ENCODE measurements around the gene SUGCT.

The SUGCT gene

GRCh38 chr7:40733578-40733977, 598.8 kb downstream of the SUGCT start:
- no peak for DNase-seq (ENCODE audit: low read depth)

DNA sequence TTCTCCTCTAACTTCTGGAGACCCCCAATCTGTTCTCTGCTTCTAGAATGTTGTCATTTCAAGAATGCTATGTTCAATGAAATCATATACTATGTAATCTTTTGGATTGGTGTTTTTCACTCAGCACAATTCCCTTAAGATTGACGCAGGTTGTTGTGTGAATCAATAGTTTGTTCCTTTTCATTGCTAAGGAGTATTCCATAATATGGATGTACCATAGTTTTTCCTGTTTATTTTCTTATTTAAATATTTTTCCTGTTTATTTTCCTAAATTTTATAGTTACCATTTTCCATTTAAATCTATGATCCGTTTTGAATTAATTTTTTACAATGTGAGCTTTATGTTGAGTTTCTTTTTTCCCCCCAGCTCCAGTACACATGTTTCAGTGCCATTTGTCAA, 604.5 kb downstream of the SUGCT start:
- DNase-seq (ENCODE audit: low read depth): no peak

- DNase-seq (ENCODE audit: low read depth): no peak
These were observed 607.5 kb downstream of the SUGCT start for GRCh38 chr7:40742270-40742669.

DNA sequence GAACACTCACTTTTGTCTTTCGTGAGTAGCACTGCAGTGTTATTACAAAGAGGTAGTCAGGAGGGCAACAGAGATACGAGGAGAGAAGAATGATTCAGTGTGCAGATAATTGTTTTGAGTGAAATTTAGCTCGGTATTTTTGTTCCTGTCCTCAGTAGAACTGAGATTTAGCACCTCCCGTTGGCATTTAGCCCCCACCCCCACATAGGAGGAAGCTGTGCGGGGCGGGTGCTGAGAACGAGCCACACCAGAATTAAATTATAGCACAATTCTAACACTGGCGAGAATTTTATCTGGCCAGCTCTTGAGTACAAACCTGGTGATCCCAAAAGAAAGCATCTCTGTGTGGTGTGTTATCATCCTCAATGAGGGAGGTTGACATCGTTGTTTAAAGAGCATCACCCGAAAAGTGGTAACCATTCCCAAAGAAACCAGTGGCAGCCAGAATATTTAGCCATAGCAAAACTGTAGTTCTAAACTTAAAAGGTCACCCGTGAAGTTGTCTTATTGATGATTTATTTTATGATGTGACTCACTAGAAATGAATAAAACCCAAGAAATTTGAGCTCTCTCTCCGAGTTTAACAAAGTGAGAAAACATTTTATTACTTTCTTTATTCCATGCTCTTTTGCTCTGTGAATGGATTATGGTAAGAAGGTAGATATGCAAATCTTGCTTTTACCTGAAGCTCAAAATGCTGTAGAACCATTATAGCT, 612.2 kb downstream of the SUGCT start:
- no peak for DNase-seq (ENCODE audit: low read depth)

- DNase-seq (ENCODE audit: low read depth): no peak
These were observed 613.1 kb downstream of the SUGCT start for GRCh38 chr7:40747856-40748255.

- no peak for DNase-seq (ENCODE audit: low read depth)
These were observed 615.1 kb downstream of the SUGCT start for GRCh38 chr7:40749877-40750276.

GRCh38 chr7:40753455-40753854, 618.6 kb downstream of the SUGCT start:
- no peak for DNase-seq (ENCODE audit: low read depth)

GRCh38 chr7:40755438-40755837, 620.6 kb downstream of the SUGCT start:
- no peak for DNase-seq (ENCODE audit: low read depth)

GRCh38 chr7:40757109-40757508, 622.3 kb downstream of the SUGCT start:
- DNase-seq (ENCODE audit: low read depth): no peak

DNA sequence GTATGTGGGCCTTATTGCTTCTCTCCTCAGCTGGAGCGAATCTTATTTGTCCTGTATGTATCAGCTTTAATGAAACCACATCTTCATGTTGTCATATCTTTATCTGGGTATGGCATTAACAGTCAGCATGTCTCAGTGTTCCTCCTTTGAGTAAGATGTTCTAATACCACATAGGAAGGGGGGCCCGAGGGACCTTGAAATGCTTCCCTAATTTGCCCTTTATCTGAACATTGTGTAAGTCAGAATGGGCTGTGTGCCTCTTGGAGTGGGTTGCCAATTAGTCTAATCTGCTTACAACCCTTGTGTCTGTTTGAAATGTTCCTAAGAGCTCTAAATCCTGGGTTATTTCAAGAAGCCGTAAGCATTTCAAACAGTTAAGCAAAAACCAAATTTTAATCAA, 623.8 kb downstream of the SUGCT start:
- DNase-seq (ENCODE audit: low read depth): no peak

- DNase-seq (ENCODE audit: low read depth): no peak
These were observed 625.6 kb downstream of the SUGCT start for GRCh38 chr7:40760293-40760964.

DNA sequence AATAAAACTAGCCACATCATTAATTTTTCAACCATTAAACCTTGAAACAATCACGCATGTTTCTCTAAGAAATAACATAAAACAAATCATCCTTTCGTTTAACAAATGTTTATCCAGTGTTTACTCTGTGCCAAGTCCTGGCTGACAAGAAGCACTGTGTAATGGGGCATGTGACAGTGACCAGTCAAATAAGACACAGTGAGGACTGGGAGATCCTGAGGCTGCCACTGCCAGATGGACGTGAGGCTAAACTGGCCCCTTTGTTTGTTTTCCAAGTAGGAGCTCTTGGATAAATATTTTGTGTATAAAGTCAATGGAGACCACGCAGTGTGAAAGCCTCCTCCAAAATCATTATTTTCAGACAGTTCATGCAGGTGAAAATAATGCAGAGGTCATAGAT, 626.2 kb downstream of the SUGCT start:
- DNase-seq (ENCODE audit: low read depth): no peak

DNA sequence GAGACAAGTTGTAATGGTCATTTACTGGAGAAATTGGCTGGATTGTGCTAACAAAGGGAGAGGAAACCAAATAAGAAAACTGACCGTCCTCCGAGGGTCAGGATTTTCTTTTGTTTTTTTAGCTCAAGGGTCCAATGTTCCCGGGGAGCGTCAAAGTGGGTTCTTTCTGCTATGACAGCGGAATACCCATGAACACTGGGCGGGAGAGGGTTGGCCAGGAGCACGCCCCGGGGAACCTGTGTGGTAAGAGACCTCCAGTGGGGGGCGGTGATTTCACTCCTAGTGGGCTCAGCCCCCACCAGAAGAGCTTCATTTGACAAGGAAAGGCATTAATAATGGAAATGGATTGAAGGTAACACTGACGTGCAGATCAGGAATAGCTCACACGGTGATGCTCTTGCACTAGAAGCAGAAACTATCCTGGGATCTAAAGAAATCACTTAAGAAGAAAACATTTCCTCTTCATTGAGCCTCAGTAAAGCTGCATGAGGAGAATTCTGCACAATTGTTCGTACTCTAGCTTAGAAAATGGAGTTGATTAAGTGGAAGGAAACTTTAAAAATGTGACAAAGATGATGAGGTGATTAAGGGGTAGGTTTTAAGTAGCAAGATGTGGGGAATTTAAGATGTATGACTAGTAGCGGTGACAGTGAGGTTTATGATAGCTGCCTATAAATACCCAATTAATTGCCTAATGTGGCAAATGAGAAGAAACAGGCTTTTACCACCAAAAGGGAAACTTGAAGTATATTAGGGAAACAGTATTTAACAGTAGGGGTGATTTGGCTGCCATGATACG, 627.2 kb downstream of the SUGCT start:
- no peak for DNase-seq (ENCODE audit: low read depth)

DNA sequence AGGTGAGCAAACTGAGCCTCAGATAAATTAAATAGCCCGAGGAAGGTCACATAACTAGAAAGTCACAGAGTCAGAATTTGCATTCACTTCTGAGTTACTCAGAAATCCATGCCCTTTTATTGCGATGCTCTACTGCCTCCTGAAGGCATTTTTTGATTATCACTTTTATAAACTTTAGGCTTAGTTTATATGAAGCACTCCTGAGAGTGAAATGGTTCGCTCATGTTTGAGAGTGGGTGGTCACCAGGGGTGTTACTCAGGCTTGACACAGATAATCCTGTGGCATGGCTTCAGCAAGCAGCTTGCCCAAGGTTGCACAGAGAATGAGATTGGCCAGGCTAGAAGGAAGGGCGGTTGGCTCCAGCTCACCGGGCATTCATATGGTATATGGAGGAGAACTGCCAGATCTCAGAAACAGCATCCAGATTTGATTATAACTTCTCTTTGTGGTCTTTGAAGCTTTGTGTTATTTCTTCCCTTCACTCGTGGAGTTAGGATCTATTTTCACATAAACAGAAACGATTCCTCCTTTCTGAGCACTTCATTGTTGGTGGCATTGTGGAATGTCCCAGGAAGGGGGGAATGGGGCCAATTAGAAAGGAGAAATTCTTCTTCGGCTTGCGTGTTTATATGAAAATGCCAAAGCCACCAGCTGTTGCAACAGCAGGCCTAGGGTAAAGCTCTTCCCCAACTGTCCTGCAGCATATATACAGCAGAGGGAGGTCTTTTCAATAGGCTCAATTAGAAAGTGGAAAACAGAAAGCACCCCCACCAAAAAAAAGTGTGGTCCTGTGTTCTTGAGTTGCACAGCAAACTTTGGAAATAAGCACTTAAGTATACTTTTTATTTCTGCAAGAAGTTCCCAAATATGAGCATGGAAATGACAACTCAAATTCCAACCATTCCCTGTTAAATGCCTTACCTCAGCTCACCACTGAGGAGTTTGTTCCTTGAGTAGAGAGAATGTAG, 628.8 kb downstream of the SUGCT start:
- no peak for DNase-seq (ENCODE audit: low read depth)

GRCh38 chr7:40765639-40766038, 630.8 kb downstream of the SUGCT start:
- DNase-seq (ENCODE audit: low read depth): no peak

- no peak for DNase-seq (ENCODE audit: low read depth)
These were observed 637.3 kb downstream of the SUGCT start for GRCh38 chr7:40772096-40772495.

DNA sequence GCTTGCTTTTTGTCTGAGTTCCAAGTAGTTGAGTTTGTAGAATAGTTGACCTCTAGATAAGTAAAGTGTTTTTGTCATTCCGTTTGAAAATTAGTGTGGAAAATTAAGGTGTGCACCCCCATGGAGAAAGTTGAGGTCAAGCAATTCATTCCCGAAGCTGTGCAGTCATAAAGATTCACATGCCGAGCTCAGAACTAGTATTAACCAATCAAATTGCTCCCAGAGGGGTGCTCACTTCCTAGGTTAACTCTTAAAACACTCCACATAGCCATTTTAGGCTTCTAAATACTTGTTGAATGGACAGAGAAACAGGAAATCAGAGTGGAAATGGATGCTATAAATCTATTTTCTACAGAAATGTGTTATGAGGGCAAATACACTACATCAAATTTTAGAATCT, 638.9 kb downstream of the SUGCT start:
- DNase-seq (ENCODE audit: low read depth): no peak

DNA sequence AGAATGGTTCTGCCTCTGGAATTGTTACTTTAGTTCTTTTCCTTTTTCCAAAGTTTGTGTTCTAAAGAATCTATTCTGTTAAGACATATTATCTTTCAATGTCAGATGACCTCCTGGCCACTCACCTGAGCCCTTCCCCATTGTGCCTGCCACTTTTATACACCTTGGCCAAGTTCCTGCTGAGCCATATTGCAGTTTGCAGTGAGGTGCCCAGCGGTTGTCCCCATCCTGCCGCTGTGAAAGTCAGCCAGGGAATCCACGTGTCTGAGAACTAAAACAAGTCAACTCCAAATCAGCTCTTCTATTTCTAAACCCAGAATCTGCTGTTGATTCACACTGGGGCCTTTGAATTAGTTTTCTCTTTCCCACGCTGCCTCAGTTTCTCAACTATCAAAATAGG, 641.1 kb downstream of the SUGCT start:
- DNase-seq (ENCODE audit: low read depth): no peak

- no peak for DNase-seq (ENCODE audit: low read depth)
These were observed 643.0 kb downstream of the SUGCT start for GRCh38 chr7:40777730-40778312.

DNA sequence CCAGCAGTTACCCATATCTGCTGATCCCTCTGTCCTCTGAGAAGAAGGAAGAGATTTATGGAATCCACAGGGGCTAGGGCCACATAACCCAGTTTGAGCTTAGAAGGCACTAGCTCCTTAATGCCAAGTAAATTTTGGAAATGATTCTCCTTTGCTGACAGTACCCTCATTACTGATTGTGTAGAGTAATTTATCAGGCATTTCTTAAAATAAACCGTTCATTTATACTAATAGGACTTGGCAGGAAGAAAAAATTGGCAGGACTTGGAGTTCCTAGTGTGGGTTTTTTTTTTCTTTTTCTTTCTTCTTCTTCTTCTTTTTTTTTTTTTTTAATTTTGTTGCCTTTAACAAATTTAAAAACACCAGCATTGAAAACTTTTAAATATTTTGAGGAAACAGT, 645.7 kb downstream of the SUGCT start:
- DNase-seq (ENCODE audit: low read depth): no peak

DNA sequence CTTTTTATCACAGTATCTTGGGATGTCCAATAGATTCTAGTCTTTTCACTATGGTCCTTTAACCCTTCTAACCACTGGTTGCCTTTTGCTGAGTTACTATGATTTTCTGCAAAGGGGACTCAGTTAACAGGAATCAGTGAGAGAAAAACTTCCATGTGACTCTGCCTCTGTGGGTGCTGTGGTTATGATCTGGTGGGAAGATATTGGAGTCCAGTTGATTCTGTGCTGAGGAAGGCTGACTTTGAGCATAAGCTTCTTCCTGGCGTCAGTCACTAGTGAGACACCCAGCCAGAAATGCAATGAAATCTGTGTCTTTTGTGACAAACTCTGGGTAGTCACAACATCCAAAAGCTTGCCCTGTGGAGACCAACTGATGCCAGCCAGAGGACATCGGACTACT, 648.0 kb downstream of the SUGCT start:
- DNase-seq (ENCODE audit: low read depth): no peak

DNA sequence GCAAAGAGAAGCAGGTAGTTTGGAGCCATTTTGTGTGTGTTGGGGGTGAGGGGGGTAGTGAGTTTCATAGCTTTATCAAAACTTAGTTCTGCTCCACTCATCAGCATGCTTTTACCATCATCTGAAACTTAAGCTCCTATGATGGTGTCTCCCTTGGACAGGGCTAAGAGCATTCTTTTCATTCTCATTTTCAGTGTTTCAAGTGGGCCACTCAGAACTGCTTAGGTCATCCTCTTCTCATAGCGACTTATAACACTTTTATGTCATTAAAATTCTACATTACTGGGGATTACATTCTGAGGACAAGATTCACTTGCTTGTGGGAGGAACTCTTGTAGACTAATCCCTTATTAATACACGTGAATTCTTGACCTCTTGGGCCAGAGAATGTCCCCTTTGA, 649.4 kb downstream of the SUGCT start:
- no peak for DNase-seq (ENCODE audit: low read depth)

All from stimulated activated CD8-positive, alpha-beta memory T cell treated with anti-CD3 and anti-CD28 coated beads, Interleukin-12 subunit alpha, Interleukin-12 subunit beta, amount 100 ng/mL, for 4 hours (primary cell).